OCI-LY3 (cell line): ENCODE results near the gene KRT33A.

Experiments
- H2AFZ ChIP-seq: fragments of 200-600, 300-600 bp; shearing (Covaris generic); 2 replicates; pipeline ENCODE4 v1.6.0; 2014; ENCODE audit warnings: antibody characterized with exemption, low read depth, low read length
- H3K27ac ChIP-seq: fragments of 200-600, 300-600 bp; sonication (generic); 2 replicates; pipeline ENCODE4 v1.5.1; 2014; ENCODE audit warnings: mild to moderate bottlenecking, low read length, moderate library complexity, mixed read lengths
- H3K27me3 ChIP-seq: fragments of 200-600, 300-600 bp; sonication (generic); 2 replicates; pipeline ENCODE4 v1.6.1; 2014; ENCODE audit warnings: low read depth, low read length, mixed read lengths
- H3K36me3 ChIP-seq: fragments of 200-600, 300-600 bp; sonication (generic); replicated peaks from 2 replicates; pipeline ENCODE3; 2014; ENCODE audit warnings: low read depth, low read length, mixed read lengths
- H3K4me1 ChIP-seq: fragments of 300-600, 200-600 bp; sonication (generic); 2 replicates; pipeline ENCODE4 v1.6.1; 2014; ENCODE audit warnings: low read length, mixed read lengths
- H3K4me2 ChIP-seq: fragments of 200-600, 300-600 bp; sonication (generic); 2 replicates; pipeline ENCODE4 v1.6.1; 2014; ENCODE audit warnings: low read length, mixed read lengths
- H3K4me3 ChIP-seq: fragments of 300-600, 200-600 bp; sonication (generic); 2 replicates; pipeline ENCODE4 v1.5.1; 2014; ENCODE audit warnings: antibody characterized with exemption, mild to moderate bottlenecking, low read length, moderate library complexity
- H3K79me2 ChIP-seq: fragments of 300-600, 200-600 bp; shearing (Covaris generic); 2 replicates; pipeline ENCODE4 v1.6.1; 2014; ENCODE audit warnings: mild to moderate bottlenecking, low read length, mixed read lengths
- H3K9ac ChIP-seq: fragments of 300-600, 200-600 bp; shearing (Covaris generic); 2 replicates; pipeline ENCODE4 v1.6.0; 2014; ENCODE audit warnings: mild to moderate bottlenecking, low read length, moderate library complexity
- H3K9me3 ChIP-seq: fragments of 200-600, 300-600 bp; shearing (Covaris generic); 2 replicates; pipeline ENCODE4 v1.6.1; 2014; ENCODE audit warnings: low read length, mixed read lengths; ENCODE audit not compliant: insufficient read depth
- H4K20me1 ChIP-seq: fragments of 200-600, 300-600 bp; sonication (generic); 2 replicates; pipeline ENCODE4 v1.6.1; 2016; ENCODE audit warnings: low read length, mixed read lengths; ENCODE audit not compliant: insufficient read depth
- CTCF ChIP-seq: fragments of 200-600, 300-600 bp; sonication (generic); IDR thresholded peaks from 2 replicates; pipeline ENCODE4 v1.5.1; 2014; ENCODE audit warnings: antibody characterized with exemption, low read length, low read depth
- EZH2phosphoT487 ChIP-seq: fragments of 200-600 bp; shearing (Covaris generic); IDR thresholded peaks from 2 replicates; pipeline ENCODE4 v1.6.1; 2018; ENCODE audit warnings: antibody characterized with exemption, mixed run types, low read depth

Gene KRT33A

GRCh38 chr17:41369713-41370112 lies 19.1 kb upstream of the KRT33A start, which contains the start of gene KRT33B:
TSS of gene KRT33B (minus strand) at chr17:41369813. CDS start at chr17:41369750, 63 bp downstream.
- H3K27ac ChIP-seq: no peak within 1 kb of the TSS
- H3K9ac ChIP-seq: no peak within 1 kb of the TSS
- H3K36me3 ChIP-seq: no peaks in the 10 kb centered on the region
- no peaks in the 10 kb centered on the region for H3K4me1 ChIP-seq
- H3K4me2 ChIP-seq: no peak within 1 kb of the TSS
- H3K79me2 ChIP-seq: no peaks in the 10 kb centered on the region
- H3K27me3 ChIP-seq: peaks cover 34% of the 10 kb centered on the region
- no peak within 1 kb of the TSS for H3K4me3 ChIP-seq
- TF ChIP-seq CTCF (no peak), EZH2phosphoT487 (no peak)
- no peak within 1 kb of the TSS for H2AFZ ChIP-seq
- no peaks in the 10 kb centered on the region for H4K20me1 ChIP-seq
- H3K9me3 ChIP-seq: no peaks in the 10 kb centered on the region

DNA sequence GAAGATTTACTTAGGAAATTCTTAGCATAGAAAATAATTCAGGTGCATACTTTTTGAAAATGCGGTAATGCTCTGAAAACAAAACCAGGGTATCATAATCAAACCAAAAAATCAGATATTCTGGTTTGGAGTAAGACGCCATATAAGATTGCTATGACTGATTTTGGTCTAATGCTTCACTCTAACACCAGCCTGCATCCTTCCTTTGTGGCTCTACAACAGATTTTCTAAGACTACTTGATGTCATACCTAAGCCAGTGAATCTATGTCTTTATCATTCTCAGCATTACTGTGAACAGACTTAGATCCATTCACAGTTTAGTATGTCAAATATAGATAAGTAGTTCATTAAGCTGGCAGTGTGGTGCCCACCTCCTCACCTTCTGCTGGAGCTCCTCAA lies 18.4 kb upstream of the KRT33A start:
- TF ChIP-seq EZH2phosphoT487 (no peak), CTCF (no peak)
- H3K36me3 ChIP-seq: no peaks in the 10 kb centered on the region
- no peak overlapping the region for H3K4me2 ChIP-seq
- no peaks in the 10 kb centered on the region for H3K79me2 ChIP-seq
- H3K27me3 ChIP-seq: peaks cover 29% of the 10 kb centered on the region
- no peak overlapping the region for H3K4me3 ChIP-seq
- no peak overlapping the region for H2AFZ ChIP-seq
- no peak overlapping the region for H3K9ac ChIP-seq
- no peaks in the 10 kb centered on the region for H3K4me1 ChIP-seq
- H3K9me3 ChIP-seq: no peaks in the 10 kb centered on the region
- H4K20me1 ChIP-seq: no peaks in the 10 kb centered on the region
- H3K27ac ChIP-seq: no peak overlapping the region

DNA sequence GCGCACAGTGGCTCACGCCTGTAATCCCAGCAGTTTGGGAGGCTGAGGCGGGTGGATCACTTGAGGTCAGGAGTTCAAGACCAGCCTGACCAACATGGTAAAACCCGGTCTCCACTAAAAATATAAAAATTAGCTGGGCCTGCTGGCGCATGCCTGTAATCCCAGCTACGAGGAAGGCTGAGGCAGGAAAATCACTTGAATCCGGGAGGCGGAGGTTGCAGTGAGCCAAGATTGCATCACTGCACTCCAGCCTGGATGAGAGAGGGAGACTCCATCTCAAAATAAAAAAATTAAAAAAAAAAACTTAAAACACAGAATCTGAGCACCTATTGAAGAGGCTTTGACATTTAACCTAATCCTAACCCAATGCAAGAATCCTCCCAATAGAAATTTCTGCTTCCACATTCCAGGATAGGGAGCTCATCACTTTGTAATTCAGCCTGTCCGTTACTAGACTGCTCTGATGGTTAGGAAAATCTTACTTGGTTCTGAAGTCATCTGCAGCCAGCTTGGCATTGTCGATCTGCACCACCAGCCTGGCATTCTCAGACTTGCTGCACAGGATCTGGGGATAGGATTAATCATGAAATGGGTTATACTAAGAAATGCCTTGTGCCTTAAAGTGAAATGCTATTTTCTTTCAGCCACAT lies 16.9 kb upstream of the KRT33A start:
- Histone ChIP-seq H3K9me3 (no peaks in the 10 kb centered on the region), H3K36me3 (no peaks in the 10 kb centered on the region), H3K4me3 (no peak overlapping the region), H3K79me2 (no peaks in the 10 kb centered on the region), H4K20me1 (no peaks in the 10 kb centered on the region), H3K27me3 (peaks cover 22% of the 10 kb centered on the region), H3K27ac (no peak overlapping the region), H3K4me1 (no peaks in the 10 kb centered on the region), H2AFZ (no peak overlapping the region), H3K4me2 (no peak overlapping the region), H3K9ac (no peak overlapping the region)
- TF ChIP-seq EZH2phosphoT487: no peak
- TF ChIP-seq CTCF: no peak

- peaks cover 11% of the 10 kb centered on the region for H3K27me3 ChIP-seq
- no peaks in the 10 kb centered on the region for H3K79me2 ChIP-seq
- no peaks in the 10 kb centered on the region for H3K36me3 ChIP-seq
- no peaks in the 10 kb centered on the region for H4K20me1 ChIP-seq
- no peak for TF ChIP-seq EZH2phosphoT487
- TF ChIP-seq CTCF: no peak
- H3K9ac ChIP-seq: no peak overlapping the region
- no peaks in the 10 kb centered on the region for H3K4me1 ChIP-seq
- no peak overlapping the region for H2AFZ ChIP-seq
- H3K9me3 ChIP-seq: no peaks in the 10 kb centered on the region
- H3K27ac ChIP-seq: no peak overlapping the region
- no peak overlapping the region for H3K4me2 ChIP-seq
- H3K4me3 ChIP-seq: no peak overlapping the region
Observed at GRCh38 chr17:41366070-41366469, 15.4 kb upstream of the KRT33A start.
